ENCODE data around the gene IL4R.

GRCh38 chr16:27365142-27366089, 51.6 kb downstream of the IL4R start:
- TF ChIP-seq POLR2A (IDR thresholded peaks at IDR 0.05) = no peak
- TF ChIP-seq, protein P1, sequence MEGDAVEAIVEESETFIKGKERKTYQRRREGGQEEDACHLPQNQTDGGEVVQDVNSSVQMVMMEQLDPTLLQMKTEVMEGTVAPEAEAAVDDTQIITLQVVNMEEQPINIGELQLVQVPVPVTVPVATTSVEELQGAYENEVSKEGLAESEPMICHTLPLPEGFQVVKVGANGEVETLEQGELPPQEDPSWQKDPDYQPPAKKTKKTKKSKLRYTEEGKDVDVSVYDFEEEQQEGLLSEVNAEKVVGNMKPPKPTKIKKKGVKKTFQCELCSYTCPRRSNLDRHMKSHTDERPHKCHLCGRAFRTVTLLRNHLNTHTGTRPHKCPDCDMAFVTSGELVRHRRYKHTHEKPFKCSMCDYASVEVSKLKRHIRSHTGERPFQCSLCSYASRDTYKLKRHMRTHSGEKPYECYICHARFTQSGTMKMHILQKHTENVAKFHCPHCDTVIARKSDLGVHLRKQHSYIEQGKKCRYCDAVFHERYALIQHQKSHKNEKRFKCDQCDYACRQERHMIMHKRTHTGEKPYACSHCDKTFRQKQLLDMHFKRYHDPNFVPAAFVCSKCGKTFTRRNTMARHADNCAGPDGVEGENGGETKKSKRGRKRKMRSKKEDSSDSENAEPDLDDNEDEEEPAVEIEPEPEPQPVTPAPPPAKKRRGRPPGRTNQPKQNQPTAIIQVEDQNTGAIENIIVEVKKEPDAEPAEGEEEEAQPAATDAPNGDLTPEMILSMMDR (IDR thresholded peaks at IDR 0.05) = no peak
- no peak for TF ChIP-seq EP300 (IDR thresholded peaks at IDR 0.05)
